Astrocyte (in vitro differentiated cells and primary cell): ENCODE data around the gene CMTR2. TPM values are rescaled to one million over a fixed set of nuclear protein-coding genes. Genes with fewer than 3 reads are reported as not detected.
"Not testable (repeated sequence)": the region's sequence is repeated elsewhere in the genome, so short reads cannot be mapped to it uniquely, and the experiment has no call there.

Experiments used
- DNase-seq: peaks from one replicate; pipeline ENCODE4 v3.0.0-alpha.2; 2010; ENCODE audit warnings: low read depth
- FAIRE-seq: peaks from 2 replicates; lab custom pipeline; 2011; peaks lifted over from hg19 to GRCh38; lab: Jason Lieb, UNC
- H2AFZ ChIP-seq: 2 replicates; pipeline ENCODE4 v1.6.0; 2012; ENCODE audit warnings: low read depth, low read length, inconsistent platforms
- H3K27ac ChIP-seq: 2 replicates; pipeline ENCODE4 v1.5.1; 2011; ENCODE audit warnings: low read depth, low read length, inconsistent platforms
- H3K27me3 ChIP-seq: 2 replicates; pipeline ENCODE4 v1.6.0; 2011; ENCODE audit warnings: low read length, inconsistent platforms; ENCODE audit not compliant: insufficient read depth
- H3K36me3 ChIP-seq: 2 replicates; pipeline ENCODE4 v1.5.1; 2011; ENCODE audit warnings: low read length, inconsistent platforms; ENCODE audit not compliant: insufficient read depth
- H3K4me1 ChIP-seq: 2 replicates; pipeline ENCODE4 v1.5.1; 2011; ENCODE audit warnings: low read length, inconsistent platforms; ENCODE audit not compliant: insufficient read depth
- H3K4me2 ChIP-seq: 2 replicates; pipeline ENCODE4 v1.6.0; 2012; ENCODE audit warnings: low read length, inconsistent platforms
- H3K4me3 ChIP-seq: 2 replicates; pipeline ENCODE4 v1.5.1; 2011; ENCODE audit warnings: low read depth, mild to moderate bottlenecking, low read length, inconsistent platforms; ENCODE audit not compliant: insufficient read depth
- H3K79me2 ChIP-seq: 2 replicates; pipeline ENCODE4 v1.6.0; 2012; ENCODE audit warnings: mild to moderate bottlenecking, low read length, inconsistent platforms; ENCODE audit not compliant: insufficient read depth
- H3K9ac ChIP-seq: 2 replicates; pipeline ENCODE4 v1.6.0; 2012; ENCODE audit warnings: mild to moderate bottlenecking, low read length, inconsistent platforms
- H3K9me3 ChIP-seq: 2 replicates; pipeline ENCODE4 v1.5.1; 2012; ENCODE audit warnings: low read depth, mild to moderate bottlenecking, low read length, inconsistent platforms; ENCODE audit not compliant: insufficient read depth
- H4K20me1 ChIP-seq: 2 replicates; pipeline ENCODE4 v1.6.0; 2012; ENCODE audit warnings: low read length, inconsistent platforms; ENCODE audit not compliant: insufficient read depth
- H3K27ac Mint-ChIP-seq: one replicate; pipeline ENCODE4 v1.8.0; 2021; ENCODE audit warnings: mild to moderate bottlenecking, mixed read lengths; ENCODE audit not compliant: unreplicated experiment
- H3K27me3 Mint-ChIP-seq: one replicate; pipeline ENCODE4 v1.8.0; 2021; ENCODE audit warnings: low read depth, mixed read lengths; ENCODE audit not compliant: unreplicated experiment
- H3K36me3 Mint-ChIP-seq: one replicate; pipeline ENCODE4 v1.8.0; 2021; ENCODE audit warnings: low read depth, mixed read lengths; ENCODE audit not compliant: unreplicated experiment
- H3K4me1 Mint-ChIP-seq: one replicate; pipeline ENCODE4 v1.8.0; 2021; ENCODE audit warnings: low read depth, mixed read lengths; ENCODE audit not compliant: unreplicated experiment
- H3K4me3 Mint-ChIP-seq: one replicate; pipeline ENCODE4 v1.8.0; 2021; ENCODE audit warnings: mild to moderate bottlenecking, moderate library complexity, mixed read lengths; ENCODE audit not compliant: unreplicated experiment
- H3K9me3 Mint-ChIP-seq: one replicate; pipeline ENCODE4 v1.8.0; 2021; ENCODE audit warnings: mild to moderate bottlenecking, mixed read lengths; ENCODE audit not compliant: unreplicated experiment
- EZH2 ChIP-seq: IDR thresholded peaks from 2 replicates; pipeline ENCODE4 v1.6.1; 2012; ENCODE audit warnings: mild to moderate bottlenecking, low read length, inconsistent platforms; ENCODE audit not compliant: insufficient read depth
- total RNA-seq: library from RNA; stranded (reverse); gene quantifications from 2 replicates; pipeline ENCODE4 v1.2.1, GENCODE V29; 2021
- TF ChIP-seq, protein P1 (sequence below): IDR thresholded peaks from 2 replicates; pipeline ENCODE4 v1.5.1; 2011; ENCODE audit warnings: low read depth, mild to moderate bottlenecking, inconsistent platforms, low read length, moderate library complexity; ENCODE audit not compliant: insufficient read depth

Gene CMTR2
- total RNA-seq, 1 donor from 2014 or later: 16.0 TPM

DNA sequence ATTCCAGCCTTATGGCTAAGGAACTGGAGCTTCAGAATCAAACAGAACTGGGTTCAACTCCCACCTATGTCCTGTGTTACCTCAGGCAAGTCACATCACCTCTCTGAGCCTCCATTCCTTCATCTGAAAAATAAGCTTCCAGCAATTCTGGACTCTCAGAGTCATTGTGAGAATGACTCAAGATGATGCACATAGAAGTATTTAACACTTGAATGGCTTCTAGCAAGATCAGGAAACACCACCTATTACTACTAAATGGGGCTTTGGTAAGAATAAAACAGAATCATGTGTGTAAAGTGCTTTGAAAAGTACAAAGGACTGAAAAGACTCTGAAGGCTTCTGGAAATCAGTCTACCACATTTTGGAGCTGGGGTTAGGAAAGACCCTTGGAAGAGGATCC lies 38.5 kb upstream of the CMTR2 start:
- Histone ChIP-seq H3K79me2 (no peaks in the 10 kb centered on the region), H3K4me2 (no peak overlapping the region), H3K4me3 (no peak overlapping the region), H3K4me1 (no peaks in the 10 kb centered on the region), H3K36me3 (no peaks in the 10 kb centered on the region), H3K27me3 (no peaks in the 10 kb centered on the region), H3K9me3 (no peaks in the 10 kb centered on the region), H2AFZ (no peak overlapping the region), H4K20me1 (no peaks in the 10 kb centered on the region), H3K9ac (no peak overlapping the region), H3K27ac (no peak overlapping the region)
- no peaks in the 10 kb centered on the region for H3K4me1 Mint-ChIP-seq
- no peak for DNase-seq
- FAIRE-seq: no peak
- H3K9me3 Mint-ChIP-seq: no peaks in the 10 kb centered on the region
- H3K4me3 Mint-ChIP-seq: no peak overlapping the region
- no peaks in the 10 kb centered on the region for H3K36me3 Mint-ChIP-seq
- TF ChIP-seq, protein P1, sequence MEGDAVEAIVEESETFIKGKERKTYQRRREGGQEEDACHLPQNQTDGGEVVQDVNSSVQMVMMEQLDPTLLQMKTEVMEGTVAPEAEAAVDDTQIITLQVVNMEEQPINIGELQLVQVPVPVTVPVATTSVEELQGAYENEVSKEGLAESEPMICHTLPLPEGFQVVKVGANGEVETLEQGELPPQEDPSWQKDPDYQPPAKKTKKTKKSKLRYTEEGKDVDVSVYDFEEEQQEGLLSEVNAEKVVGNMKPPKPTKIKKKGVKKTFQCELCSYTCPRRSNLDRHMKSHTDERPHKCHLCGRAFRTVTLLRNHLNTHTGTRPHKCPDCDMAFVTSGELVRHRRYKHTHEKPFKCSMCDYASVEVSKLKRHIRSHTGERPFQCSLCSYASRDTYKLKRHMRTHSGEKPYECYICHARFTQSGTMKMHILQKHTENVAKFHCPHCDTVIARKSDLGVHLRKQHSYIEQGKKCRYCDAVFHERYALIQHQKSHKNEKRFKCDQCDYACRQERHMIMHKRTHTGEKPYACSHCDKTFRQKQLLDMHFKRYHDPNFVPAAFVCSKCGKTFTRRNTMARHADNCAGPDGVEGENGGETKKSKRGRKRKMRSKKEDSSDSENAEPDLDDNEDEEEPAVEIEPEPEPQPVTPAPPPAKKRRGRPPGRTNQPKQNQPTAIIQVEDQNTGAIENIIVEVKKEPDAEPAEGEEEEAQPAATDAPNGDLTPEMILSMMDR: no peak
- no peak for TF ChIP-seq EZH2
- H3K27ac Mint-ChIP-seq: no peak overlapping the region
- peaks cover 9% of the 10 kb centered on the region for H3K27me3 Mint-ChIP-seq

DNA sequence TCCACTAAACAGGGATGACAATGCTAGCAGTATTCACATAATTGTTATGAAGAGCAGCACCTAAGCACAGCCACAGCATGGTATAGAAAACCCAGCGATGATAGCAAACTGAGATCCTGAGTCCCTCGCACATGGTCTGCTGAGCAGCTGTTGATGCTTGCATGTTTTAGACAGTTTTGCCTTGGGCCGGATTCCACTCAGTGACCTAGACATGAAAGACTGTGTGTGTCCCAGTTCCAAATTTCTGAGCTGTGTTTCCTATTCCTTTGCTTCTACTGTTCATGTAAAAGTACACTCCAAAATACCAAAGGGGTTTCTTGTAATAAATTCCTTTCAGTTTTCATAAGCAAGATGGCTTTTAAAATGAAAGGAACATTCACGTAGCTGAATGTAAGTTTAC lies 30.8 kb upstream of the CMTR2 start:
- Histone ChIP-seq H3K4me1 (no peaks in the 10 kb centered on the region), H3K4me3 (no peak overlapping the region), H2AFZ (no peak overlapping the region), H3K79me2 (no peaks in the 10 kb centered on the region), H3K4me2 (no peak overlapping the region), H3K9ac (no peak overlapping the region), H3K27me3 (no peaks in the 10 kb centered on the region), H3K27ac (no peak overlapping the region), H3K9me3 (no peaks in the 10 kb centered on the region), H4K20me1 (no peaks in the 10 kb centered on the region), H3K36me3 (no peaks in the 10 kb centered on the region)
- TF ChIP-seq EZH2: no peak
- TF ChIP-seq, protein P1: no peak
- no peak for DNase-seq
- H3K9me3 Mint-ChIP-seq: no peaks in the 10 kb centered on the region
- H3K27me3 Mint-ChIP-seq: peaks cover 12% of the 10 kb centered on the region
- FAIRE-seq: no peak
- no peak overlapping the region for H3K27ac Mint-ChIP-seq
- H3K4me3 Mint-ChIP-seq: no peak overlapping the region
- no peaks in the 10 kb centered on the region for H3K4me1 Mint-ChIP-seq
- H3K36me3 Mint-ChIP-seq: no peaks in the 10 kb centered on the region

DNA sequence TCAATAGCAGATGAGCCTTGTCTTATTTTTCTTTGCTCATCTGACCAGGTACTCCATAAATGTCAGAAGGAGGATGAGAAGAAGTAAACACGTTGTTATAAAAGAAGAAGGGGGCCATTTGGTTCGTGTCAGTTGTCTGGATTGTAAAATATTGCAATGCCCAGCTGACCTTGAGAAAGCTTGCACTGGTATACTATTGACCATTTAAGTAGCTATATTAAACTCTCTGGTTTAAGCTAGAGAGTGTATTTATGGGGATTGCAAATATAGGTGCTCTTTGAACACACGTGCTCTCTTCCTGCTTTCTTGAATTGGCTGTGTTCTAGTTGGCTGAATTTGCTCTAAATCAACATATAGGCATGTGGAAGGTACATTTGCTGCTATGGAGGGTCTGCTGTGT lies 26.1 kb upstream of the CMTR2 start:
- no peaks in the 10 kb centered on the region for H3K4me1 Mint-ChIP-seq
- DNase-seq: no peak
- no peak overlapping the region for H3K27ac Mint-ChIP-seq
- TF ChIP-seq, protein P1: no peak
- TF ChIP-seq EZH2: no peak
- Histone ChIP-seq H2AFZ (no peak overlapping the region), H3K79me2 (no peaks in the 10 kb centered on the region), H3K9ac (no peak overlapping the region), H3K27me3 (peaks cover 4% of the 10 kb centered on the region), H3K9me3 (no peaks in the 10 kb centered on the region), H3K4me3 (no peak overlapping the region), H3K4me2 (no peak overlapping the region), H4K20me1 (no peaks in the 10 kb centered on the region), H3K4me1 (no peaks in the 10 kb centered on the region), H3K36me3 (no peaks in the 10 kb centered on the region), H3K27ac (no peak overlapping the region)
- H3K9me3 Mint-ChIP-seq: no peaks in the 10 kb centered on the region
- no peak for FAIRE-seq
- peaks cover 42% of the 10 kb centered on the region for H3K27me3 Mint-ChIP-seq
- no peaks in the 10 kb centered on the region for H3K36me3 Mint-ChIP-seq
- no peak overlapping the region for H3K4me3 Mint-ChIP-seq

DNA sequence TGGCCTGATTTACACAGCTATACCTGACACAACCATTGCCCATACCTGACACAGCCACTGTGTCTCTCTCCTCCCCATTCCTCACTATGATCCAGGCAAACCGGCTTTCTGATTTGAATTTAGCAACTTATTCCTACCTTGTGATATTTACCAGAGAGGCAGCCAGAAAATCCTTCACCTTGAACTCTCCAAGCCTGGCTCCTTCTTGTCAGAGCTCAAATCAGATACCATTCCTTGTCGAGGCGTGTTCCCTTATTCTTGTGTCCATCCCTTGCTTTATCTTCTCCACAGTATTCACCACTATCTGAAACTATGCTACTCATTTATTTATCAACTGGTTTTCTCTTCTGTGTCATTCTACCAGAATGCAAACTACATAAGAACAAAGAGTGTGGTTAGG lies 24.4 kb upstream of the CMTR2 start:
- H3K36me3 ChIP-seq, H3K4me3 Mint-ChIP-seq, DNase-seq, H3K9me3 Mint-ChIP-seq, H3K4me1 Mint-ChIP-seq, H3K9ac ChIP-seq, FAIRE-seq, H3K27ac ChIP-seq, H3K4me2 ChIP-seq, H3K36me3 Mint-ChIP-seq, H4K20me1 ChIP-seq, H2AFZ ChIP-seq, H3K9me3 ChIP-seq, H3K27ac Mint-ChIP-seq, H3K27me3 ChIP-seq, H3K4me3 ChIP-seq, H3K79me2 ChIP-seq, H3K4me1 ChIP-seq: not testable (repeated sequence)
- peaks cover 43% of the 10 kb centered on the region for H3K27me3 Mint-ChIP-seq
